Measurements from ENCODE around the gene OR51E2. TPM values are rescaled to one million over a fixed set of nuclear protein-coding genes. Genes with fewer than 3 reads are reported as not detected.

The OR51E2 gene
- total RNA-seq, 1 donor from 2014 or later: 0.58 TPM

GRCh38 chr11:4672470-4672869 is 25.2 kb downstream of the OR51E2 start:
- no peak for DNase-seq (ENCODE audit: extremely low spot score, unreplicated experiment)
- no peak overlapping the region for H3K27ac Mint-ChIP-seq
- no peak overlapping the region for H3K4me3 Mint-ChIP-seq
- TF ChIP-seq CTCF (conservative IDR thresholded peaks at IDR 0.05): no peak
- H3K36me3 Mint-ChIP-seq: no peaks in the 10 kb centered on the region
- H3K9me3 Mint-ChIP-seq: peaks cover 3% of the 10 kb centered on the region
- no peaks in the 10 kb centered on the region for H3K4me1 Mint-ChIP-seq (ENCODE audit: unreplicated experiment)
- no peaks in the 10 kb centered on the region for H3K27me3 Mint-ChIP-seq

DNA sequence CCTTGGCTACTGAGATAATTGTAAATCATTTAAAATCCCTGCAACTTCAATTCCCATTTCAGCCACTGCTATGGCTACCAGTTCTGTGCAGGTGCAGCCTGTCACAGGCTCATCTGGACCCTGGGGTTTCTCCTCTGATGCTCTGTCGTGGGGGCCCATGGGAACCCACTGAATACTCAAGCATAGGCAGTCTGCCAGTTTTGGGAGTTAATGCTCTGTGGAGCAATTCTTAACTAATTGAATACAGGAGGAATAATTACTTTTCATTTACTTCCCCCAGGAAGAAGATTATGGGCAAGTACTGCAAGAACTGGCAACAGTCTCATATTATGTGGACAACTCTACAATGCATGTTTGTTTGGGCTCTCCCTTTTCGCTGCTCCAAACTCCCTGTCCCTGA is 25.9 kb downstream of the OR51E2 start:
- TF ChIP-seq CTCF (conservative IDR thresholded peaks at IDR 0.05): no peak
- Mint-ChIP-seq H3K27ac (no peak overlapping the region), H3K9me3 (peaks cover 3% of the 10 kb centered on the region), H3K36me3 (no peaks in the 10 kb centered on the region), H3K27me3 (no peaks in the 10 kb centered on the region), H3K4me1 (ENCODE audit: unreplicated experiment) (no peaks in the 10 kb centered on the region), H3K4me3 (no peak overlapping the region)
- DNase-seq (ENCODE audit: extremely low spot score, unreplicated experiment): no peak

DNA sequence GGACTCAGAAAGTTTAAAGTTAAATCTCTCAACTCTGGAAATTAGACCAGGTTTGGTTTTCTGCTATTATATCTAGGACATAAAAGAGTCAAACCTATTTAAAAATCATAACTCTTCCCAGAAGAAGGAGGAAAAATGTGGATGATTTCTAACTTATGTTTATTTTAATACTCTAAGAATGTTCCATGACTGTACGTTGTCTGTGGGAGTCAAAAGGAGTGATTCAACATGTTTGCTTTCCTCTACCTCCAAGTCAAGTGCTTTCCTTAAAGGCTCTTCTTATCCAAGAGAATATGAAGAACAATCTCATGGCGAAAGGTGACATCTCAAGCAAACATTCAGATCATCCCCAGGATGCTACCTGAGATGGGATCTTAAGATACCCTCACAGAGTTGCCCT is 32.2 kb downstream of the OR51E2 start:
- no peak overlapping the region for H3K27ac Mint-ChIP-seq
- TF ChIP-seq CTCF (conservative IDR thresholded peaks at IDR 0.05): no peak

GRCh38 chr11:4664786-4665185 is 32.9 kb downstream of the OR51E2 start:
- peaks cover 3% of the 10 kb centered on the region for H3K9me3 Mint-ChIP-seq
- no peak overlapping the region for H3K27ac Mint-ChIP-seq
- DNase-seq (ENCODE audit: extremely low spot score, unreplicated experiment): no peak
- peaks cover 2% of the 10 kb centered on the region for H3K27me3 Mint-ChIP-seq
- no peak for TF ChIP-seq CTCF (conservative IDR thresholded peaks at IDR 0.05)
- no peaks in the 10 kb centered on the region for H3K36me3 Mint-ChIP-seq
- H3K4me3 Mint-ChIP-seq: no peak overlapping the region
- no peaks in the 10 kb centered on the region for H3K4me1 Mint-ChIP-seq (ENCODE audit: unreplicated experiment)

More for the DNA sequence above, 32.2 kb downstream of the OR51E2 start:
- Mint-ChIP-seq H3K27me3 (peaks cover 2% of the 10 kb centered on the region), H3K4me3 (no peak overlapping the region), H3K9me3 (peaks cover 3% of the 10 kb centered on the region), H3K36me3 (no peaks in the 10 kb centered on the region), H3K4me1 (ENCODE audit: unreplicated experiment) (no peaks in the 10 kb centered on the region)
- DNase-seq (ENCODE audit: extremely low spot score, unreplicated experiment): no peak

DNA sequence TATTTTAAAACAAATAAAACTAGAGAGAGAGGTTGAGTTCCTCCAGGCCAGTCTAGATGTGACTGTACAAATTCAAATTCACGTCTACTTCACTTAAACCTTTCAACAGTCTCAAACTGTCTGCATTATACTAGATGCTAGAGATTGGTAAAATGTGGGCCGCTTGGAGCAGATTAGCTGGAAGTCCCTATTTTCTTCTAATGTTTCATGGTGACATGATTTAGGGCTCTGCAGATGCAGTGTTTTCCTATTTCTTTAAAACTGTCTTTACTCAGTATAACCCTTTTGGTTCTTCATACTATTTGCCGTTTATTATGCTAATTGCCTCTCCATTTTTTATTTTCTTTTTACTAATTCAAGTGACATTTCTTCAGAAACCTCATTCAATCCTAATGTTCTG is 33.5 kb downstream of the OR51E2 start:
- DNase-seq (ENCODE audit: extremely low spot score, unreplicated experiment): no peak
- no peak overlapping the region for H3K27ac Mint-ChIP-seq
- no peaks in the 10 kb centered on the region for H3K9me3 Mint-ChIP-seq
- no peak for TF ChIP-seq CTCF (conservative IDR thresholded peaks at IDR 0.05)
- no peak overlapping the region for H3K4me3 Mint-ChIP-seq
- no peaks in the 10 kb centered on the region for H3K36me3 Mint-ChIP-seq
- H3K27me3 Mint-ChIP-seq: peaks cover 2% of the 10 kb centered on the region
- no peaks in the 10 kb centered on the region for H3K4me1 Mint-ChIP-seq (ENCODE audit: unreplicated experiment)

DNA sequence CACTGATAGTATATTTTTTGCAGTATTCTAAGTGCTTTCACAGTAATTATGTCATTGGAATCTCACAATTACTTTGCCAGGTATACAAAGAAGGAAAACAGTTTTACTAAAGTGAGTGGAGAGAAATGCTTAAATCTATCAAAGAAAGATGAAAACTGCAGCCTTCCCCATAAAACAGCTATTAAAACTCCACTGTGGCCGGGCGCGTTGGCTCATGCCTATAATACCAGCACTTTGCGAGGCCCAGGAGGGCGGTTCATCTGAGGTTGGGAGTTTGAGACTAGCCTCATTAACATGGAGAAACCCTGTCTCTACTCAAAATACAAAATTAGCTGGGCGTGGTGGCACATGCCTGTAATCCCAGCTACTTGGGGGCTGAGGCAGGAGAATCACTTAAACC is 34.8 kb downstream of the OR51E2 start:
- H3K36me3 Mint-ChIP-seq: no peaks in the 10 kb centered on the region
- peaks cover 2% of the 10 kb centered on the region for H3K27me3 Mint-ChIP-seq
- H3K9me3 Mint-ChIP-seq: no peaks in the 10 kb centered on the region
- DNase-seq (ENCODE audit: extremely low spot score, unreplicated experiment): no peak
- no peak for TF ChIP-seq CTCF (conservative IDR thresholded peaks at IDR 0.05)
- no peaks in the 10 kb centered on the region for H3K4me1 Mint-ChIP-seq (ENCODE audit: unreplicated experiment)
- H3K4me3 Mint-ChIP-seq: no peak overlapping the region
- H3K27ac Mint-ChIP-seq: no peak overlapping the region
